Caco-2 (cell line): Measurements from ENCODE around the gene AMZ1. TPM values are rescaled to one million over a fixed set of nuclear protein-coding genes. Genes with fewer than 3 reads are reported as not detected.

Experiments used
- BruUV-seq: library from RNA; stranded (reverse); fragments of 400-500 nt; replicated peaks from 2 replicates; lab custom pipeline; 2021; lab: Mats Ljungman, UMichigan
- CTCF ChIA-PET: fragments of 300-600 bp; sonication (Branson Sonifier 250); formaldehyde crosslinking; loops from one replicate; lab custom pipeline; 2022; ENCODE audit warnings: antibody characterized with exemption; lab: Charles Lee
- POLR2A ChIA-PET: fragments of 300-600 bp; sonication (Branson Sonifier 250); formaldehyde crosslinking; loops from one replicate; lab custom pipeline; 2022; ENCODE audit warnings: antibody characterized with exemption; lab: Charles Lee
- DNase-seq, 2 experiments: peaks; one replicate each; pipeline versions ENCODE4 v3.0.0 to v3.0.0-alpha.2; 2020 to 2022
- H3K27me3 ChIP-seq: replicated peaks from 2 replicates; pipeline ENCODE4 v1.6.0; 2011; ENCODE audit warnings: low read length; ENCODE audit not compliant: control insufficient read depth, insufficient read depth
- H3K36me3 ChIP-seq: 2 replicates; pipeline ENCODE4 v1.5.1; 2011; ENCODE audit warnings: low read length; ENCODE audit not compliant: control insufficient read depth, insufficient read depth
- H3K4me1 ChIP-seq: fragments of 250-450 bp; sonication (Bioruptor Pico); 2 replicates; pipeline ENCODE4 v1.5.1; 2020; ENCODE audit warnings: mild to moderate bottlenecking
- H3K4me3 ChIP-seq: 2 replicates; pipeline ENCODE4 v1.5.1; 2011; ENCODE audit warnings: low read depth, mild to moderate bottlenecking, control low read depth, low read length
- H3K9me3 ChIP-seq: fragments of 250-450 bp; sonication (Bioruptor Pico); 2 replicates; pipeline ENCODE4 v1.5.1; 2020; ENCODE audit warnings: mild to moderate bottlenecking, moderate library complexity
- H3K27ac Mint-ChIP-seq: one replicate; pipeline ENCODE4 v1.8.0; 2022; ENCODE audit warnings: mixed read lengths; ENCODE audit not compliant: unreplicated experiment
- H3K27me3 Mint-ChIP-seq: one replicate; pipeline ENCODE4 v1.8.0; 2022; ENCODE audit warnings: mixed read lengths; ENCODE audit not compliant: insufficient read depth, unreplicated experiment
- H3K36me3 Mint-ChIP-seq: one replicate; pipeline ENCODE4 v1.8.0; 2022; ENCODE audit warnings: mild to moderate bottlenecking, mixed read lengths; ENCODE audit not compliant: insufficient read depth, unreplicated experiment
- H3K4me1 Mint-ChIP-seq: one replicate; pipeline ENCODE4 v1.8.0; 2022; ENCODE audit warnings: low read depth, mixed read lengths; ENCODE audit not compliant: unreplicated experiment
- H3K4me3 Mint-ChIP-seq: one replicate; pipeline ENCODE4 v1.8.0; 2022; ENCODE audit warnings: mild to moderate bottlenecking, moderate library complexity, mixed read lengths; ENCODE audit not compliant: unreplicated experiment
- H3K9me3 Mint-ChIP-seq: one replicate; pipeline ENCODE4 v1.8.0; 2022; ENCODE audit warnings: mixed read lengths; ENCODE audit not compliant: unreplicated experiment
- CTCF ChIP-seq, 2 experiments: fragments of 200-600 bp in 1 of 2; IDR thresholded peaks; 1 replicate in 1 of 2; 2 replicates in 1 of 2; pipeline versions ENCODE4 v1.5.1 to v1.8.0; 2011 to 2022; ENCODE audit warnings: antibody characterized with exemption in 1 of 2, control low read depth in 1 of 2, inconsistent platforms in 1 of 2, low read depth in 1 of 2, low read length in 1 of 2, mild to moderate bottlenecking in 1 of 2, moderate library complexity in 1 of 2; ENCODE audit not compliant: insufficient read depth in 1 of 2, severe bottlenecking in 1 of 2, unreplicated experiment in 1 of 2
- intact Hi-C: fragments of 100-400 bp; cut with micrococcal nuclease; formaldehyde crosslinking; loops from one replicate; pipeline ENCODE4 v1.10.0; 2022; ENCODE audit not compliant: unreplicated experiment
- total RNA-seq: library from RNA; stranded (reverse); gene quantifications from 2 replicates; pipeline ENCODE4 v1.2.3, GENCODE V29; 2022

Gene AMZ1
- total RNA-seq, 1 experiment from 2014 or later = 0.11 TPM

- Mint-ChIP-seq H3K4me1 (no peaks in the 10 kb centered on the region), H3K9me3 (no peaks in the 10 kb centered on the region), H3K36me3 (no peaks in the 10 kb centered on the region), H3K27ac (no peak overlapping the region), H3K27me3 (no peaks in the 10 kb centered on the region), H3K4me3 (no peak overlapping the region)
- intact Hi-C loops = no loop called here
- H3K4me1 ChIP-seq = 0 out of 2 replicates have a peak, but pooled peaks cover 3% of the 10 kb centered on the region
- no peak overlapping the region for H3K4me3 ChIP-seq
- H3K27me3 ChIP-seq = no peaks in the 10 kb centered on the region
- POLR2A ChIA-PET = no interaction called here
- no TSS peak for BruUV-seq
- no peak for TF ChIP-seq CTCF (IDR thresholded peaks at IDR 0.05; ENCODE audit: insufficient read depth in 1 of 2, low read depth in 1 of 2, low read length in 1 of 2, severe bottlenecking in 1 of 2, unreplicated experiment in 1 of 2)
- H3K36me3 ChIP-seq = no peaks in the 10 kb centered on the region
- H3K9me3 ChIP-seq = no peaks in the 10 kb centered on the region
- no peak for DNase-seq
- CTCF ChIA-PET = no interaction called here
These were observed 43.8 kb upstream of the AMZ1 start for GRCh38 chr7:2644220-2644561.

- POLR2A ChIA-PET = interaction anchor here (0.5 kb wide), 1 partner anchor 22 kb away, joined by 3 read pairs; no protein-coding TSS in a partner anchor
- Mint-ChIP-seq H3K27ac (no peak overlapping the region), H3K4me3 (no peak overlapping the region)
These were observed 43.3 kb upstream of the AMZ1 start for GRCh38 chr7:2644562-2645273.

More at GRCh38 chr7:2644562-2645273, 43.3 kb upstream of the AMZ1 start:
- intact Hi-C loops = no loop called here
- no peak for TF ChIP-seq CTCF (IDR thresholded peaks at IDR 0.05; ENCODE audit: insufficient read depth in 1 of 2, low read depth in 1 of 2, low read length in 1 of 2, severe bottlenecking in 1 of 2, unreplicated experiment in 1 of 2)
- no peaks in the 10 kb centered on the region for H3K9me3 Mint-ChIP-seq
- no TSS peak for BruUV-seq
- H3K27me3 Mint-ChIP-seq = no peaks in the 10 kb centered on the region
- H3K9me3 ChIP-seq = no peaks in the 10 kb centered on the region
- no peak for DNase-seq
- no peaks in the 10 kb centered on the region for H3K27me3 ChIP-seq
- H3K36me3 ChIP-seq = peaks cover 1% of the 10 kb centered on the region; the same call in 1 of the 2 replicates
- H3K36me3 Mint-ChIP-seq = no peaks in the 10 kb centered on the region
- CTCF ChIA-PET = no interaction called here
- no peaks in the 10 kb centered on the region for H3K4me1 Mint-ChIP-seq
- 0 out of 2 replicates have a peak, but pooled peaks cover 3% of the 10 kb centered on the region for H3K4me1 ChIP-seq
- H3K4me3 ChIP-seq = no peak overlapping the region
